OCI-LY3 (cell line): ENCODE results near the gene ZNF12.
"Not testable (repeated sequence)": the region's sequence is repeated elsewhere in the genome, so short reads cannot be mapped to it uniquely, and the experiment has no call there.

ENCODE experiments used
- CTCF ChIP-seq: fragments of 200-600, 300-600 bp; sonication (generic); IDR thresholded peaks from 2 replicates; pipeline ENCODE4 v1.5.1; 2014; ENCODE audit warnings: antibody characterized with exemption, low read length, low read depth
- EZH2phosphoT487 ChIP-seq: fragments of 200-600 bp; shearing (Covaris generic); IDR thresholded peaks from 2 replicates; pipeline ENCODE4 v1.6.1; 2018; ENCODE audit warnings: antibody characterized with exemption, mixed run types, low read depth

GRCh38 chr7:6724351-6724750 is 17.6 kb upstream of the ZNF12 start:
- not testable (repeated sequence) for TF ChIP-seq CTCF, EZH2phosphoT487
